HepG2 (cell line): ENCODE data around the gene AARS2. TPM values are rescaled to one million over a fixed set of nuclear protein-coding genes. Genes with fewer than 3 reads are reported as not detected.

Experiments used
- CENPX ChIP-seq: sonication (generic); formaldehyde crosslinking; IDR thresholded peaks from 2 replicates; pipeline ENCODE4 v1.9.0; 2021; ENCODE audit warnings: mild to moderate bottlenecking, missing genetic modification reagents, moderate library complexity
- FIP1L1 ChIP-seq: fragments of 200-400 bp; formaldehyde crosslinking; IDR thresholded peaks from 2 replicates; pipeline ENCODE4 v1.6.1; 2018; ENCODE audit warnings: low read depth, mild to moderate bottlenecking, low read length, moderate library complexity, borderline replicate concordance; ENCODE audit not compliant: insufficient read depth
- FOXJ3 ChIP-seq: sonication (generic); formaldehyde crosslinking; IDR thresholded peaks from 2 replicates; pipeline ENCODE4 v1.4.0; 2020; ENCODE audit warnings: missing genetic modification reagents, mild to moderate bottlenecking, borderline replicate concordance
- GABPA ChIP-seq, 2 experiments: IDR thresholded peaks; 2 replicates each; pipeline ENCODE4 v1.6.1; 2011 to 2016; ENCODE audit warnings: low read depth in 2 of 2, low read length in 1 of 2, missing biosample characterization in 1 of 2, missing genetic modification characterization in 1 of 2
- HDAC2 ChIP-seq: sonication (generic); formaldehyde crosslinking; IDR thresholded peaks from 2 replicates; pipeline ENCODE4 v1.4.0; 2020; ENCODE audit warnings: missing genetic modification reagents
- NFIC ChIP-seq: IDR thresholded peaks from 2 replicates; pipeline ENCODE4 v1.6.1; 2012; ENCODE audit warnings: mild to moderate bottlenecking, low read length, inconsistent platforms
- NR2F6 ChIP-seq, 2 experiments: IDR thresholded peaks; 2 replicates each; pipeline ENCODE4 v1.6.1; 2016; ENCODE audit warnings: antibody characterized with exemption in 1 of 2, mild to moderate bottlenecking in 1 of 2
- PLRG1 ChIP-seq: fragments of 450-650 bp; conservative IDR thresholded peaks from 2 replicates; pipeline ENCODE4 v1.6.1; 2016
- SIX4 ChIP-seq: sonication (generic); formaldehyde crosslinking; IDR thresholded peaks from 2 replicates; pipeline ENCODE4 v1.4.0; 2020; ENCODE audit warnings: missing genetic modification reagents
- ZIK1 ChIP-seq: sonication (generic); formaldehyde crosslinking; IDR thresholded peaks from 2 replicates; pipeline ENCODE4 v1.5.0; 2020; ENCODE audit warnings: mild to moderate bottlenecking, low read depth, missing genetic modification reagents, borderline replicate concordance
- ZNF296 ChIP-seq: sonication (generic); formaldehyde crosslinking; conservative IDR thresholded peaks from 2 replicates; pipeline ENCODE4 v1.5.0; 2020; ENCODE audit warnings: mild to moderate bottlenecking, missing genetic modification reagents
- ZNF326 ChIP-seq: sonication (generic); formaldehyde crosslinking; IDR thresholded peaks from 2 replicates; pipeline ENCODE4 v1.4.0; 2020; ENCODE audit warnings: missing genetic modification reagents, borderline replicate concordance
- ZNF772 ChIP-seq: sonication (generic); formaldehyde crosslinking; IDR thresholded peaks from 2 replicates; pipeline ENCODE4 v1.5.0; 2020; ENCODE audit warnings: mild to moderate bottlenecking, missing genetic modification reagents
- ZNF777 ChIP-seq: sonication (generic); formaldehyde crosslinking; IDR thresholded peaks from 2 replicates; pipeline ENCODE4 v1.4.0; 2020; ENCODE audit warnings: missing genetic modification reagents
- ZNF83 ChIP-seq: sonication (generic); formaldehyde crosslinking; IDR thresholded peaks from 2 replicates; pipeline ENCODE4 v1.4.0; 2020; ENCODE audit warnings: missing genetic modification reagents, mild to moderate bottlenecking, borderline replicate concordance
- ZNF891 ChIP-seq: sonication (generic); formaldehyde crosslinking; IDR thresholded peaks from 2 replicates; pipeline ENCODE4 v1.5.0; 2020; ENCODE audit warnings: mild to moderate bottlenecking, missing genetic modification reagents
- polyA plus RNA-seq, 8 experiments: library from polyadenylated mRNA; depleted of rRNA in 3 of 8; stranded (reverse) in 7 of 8; unstranded in 1 of 8; fragments of >200 nt; fragmentation: Illumina TruSeq in 4 of 8; extraction: Trizol in 4 of 8; gene quantifications; 2 replicates each; pipeline versions ENCODE4 v1.2.1 to v1.2.3, GENCODE V29; 2011 to 2016; ENCODE audit warnings: low read depth in 4 of 8, missing spikeins in 1 of 8, mixed read lengths in 1 of 8; ENCODE audit not compliant: insufficient read depth in 1 of 8
- total RNA-seq, 5 experiments: library from RNA; depleted of rRNA; stranded (reverse); fragments of >200 nt; fragmentation: Illumina TruSeq; extraction: Trizol; gene quantifications; 2 replicates each; pipeline ENCODE4 v1.2.3, GENCODE V29; 2016; ENCODE audit warnings: low read depth in 1 of 5
- TF ChIP-seq, protein P1 (sequence below), 2 experiments: fragments of 450-650 bp in 1 of 2; sonication (generic) in 1 of 2; formaldehyde crosslinking; IDR thresholded peaks; 2 replicates each; pipeline versions ENCODE4 v1.5.0 to v1.8.0; 2020 to 2022; ENCODE audit warnings: mild to moderate bottlenecking in 1 of 2, missing genetic modification reagents in 1 of 2
- TF ChIP-seq, protein P2 (sequence below): sonication (generic); formaldehyde crosslinking; IDR thresholded peaks from 2 replicates; pipeline ENCODE4 v1.4.0; 2020; ENCODE audit warnings: mild to moderate bottlenecking, missing genetic modification reagents
- TF ChIP-seq, protein P3 (sequence below): sonication (generic); formaldehyde crosslinking; IDR thresholded peaks from 2 replicates; pipeline ENCODE4 v1.8.0; 2022; ENCODE audit warnings: missing genetic modification reagents, mild to moderate bottlenecking, moderate library complexity, borderline replicate concordance
- TF ChIP-seq, protein P4 (sequence below), 2 experiments: sonication (generic) in 1 of 2; formaldehyde crosslinking in 1 of 2; IDR thresholded peaks; 2 replicates each; pipeline versions ENCODE4 v1.4.0 to v1.6.1; 2016 to 2020; ENCODE audit warnings: borderline replicate concordance in 1 of 2, low read depth in 1 of 2, mild to moderate bottlenecking in 1 of 2, missing genetic modification reagents in 1 of 2

Gene AARS2
- total and polyA plus RNA-seq, 2 of the 13 experiments (the other 11 are each of a cell fraction or from before 2014, with no cell fraction given): 7.5 to 24.1 TPM

DNA sequence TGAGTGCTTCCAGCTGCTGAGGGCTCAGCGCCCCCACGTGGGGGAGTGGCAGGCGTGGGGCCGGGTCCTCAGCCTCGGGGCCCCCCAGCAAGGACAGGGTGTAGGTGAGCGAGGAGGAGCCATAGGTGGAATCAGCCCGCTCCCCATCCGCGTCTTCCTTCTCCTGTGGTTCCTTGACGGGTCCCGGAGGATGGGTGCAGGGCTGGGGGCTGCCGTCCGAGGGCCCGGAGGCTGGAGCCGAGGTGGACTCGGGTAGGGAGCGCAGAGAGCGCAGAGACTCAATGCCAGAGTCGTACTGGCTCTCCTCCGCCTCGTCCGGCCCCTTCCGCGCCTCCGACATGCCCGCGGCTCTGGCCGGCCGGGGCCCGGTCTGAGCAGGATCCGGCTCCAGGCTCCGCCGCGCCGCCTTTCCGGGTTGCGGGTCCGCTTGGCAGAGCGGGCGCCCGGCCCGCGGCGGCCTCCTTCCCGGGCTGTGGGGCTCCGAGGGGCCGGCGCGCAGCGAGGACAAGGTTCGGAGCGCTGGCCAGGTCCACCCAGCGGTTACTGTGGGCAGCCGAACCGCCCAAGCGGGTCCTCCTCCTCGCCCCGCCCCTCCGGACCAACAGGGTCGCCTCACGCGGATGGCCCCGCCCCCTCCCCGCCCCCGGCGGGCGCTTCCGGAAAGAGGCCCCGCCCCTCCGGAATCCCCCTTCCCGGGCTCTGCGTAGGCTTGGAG, 48.0 kb downstream of the AARS2 start, which contains the start of gene NFKBIE (continued):
- TF ChIP-seq, protein P1, sequence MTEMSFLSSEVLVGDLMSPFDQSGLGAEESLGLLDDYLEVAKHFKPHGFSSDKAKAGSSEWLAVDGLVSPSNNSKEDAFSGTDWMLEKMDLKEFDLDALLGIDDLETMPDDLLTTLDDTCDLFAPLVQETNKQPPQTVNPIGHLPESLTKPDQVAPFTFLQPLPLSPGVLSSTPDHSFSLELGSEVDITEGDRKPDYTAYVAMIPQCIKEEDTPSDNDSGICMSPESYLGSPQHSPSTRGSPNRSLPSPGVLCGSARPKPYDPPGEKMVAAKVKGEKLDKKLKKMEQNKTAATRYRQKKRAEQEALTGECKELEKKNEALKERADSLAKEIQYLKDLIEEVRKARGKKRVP (CRISPR knock-in tag; IDR thresholded peaks at IDR 0.05): peak in 1 of 2 experiments; percentile 21; a peak in 1 of 4 replicates
- no peak for TF ChIP-seq FIP1L1
- TF ChIP-seq FOXJ3 (CRISPR knock-in tag): no peak
- TF ChIP-seq NR2F6 (IDR thresholded peaks at IDR 0.05): no peak
- TF ChIP-seq NR2F6 (CRISPR knock-in tag; IDR thresholded peaks at IDR 0.05): no peak
- peak; percentile 46; the same call in 1 of the 2 replicates for TF ChIP-seq ZIK1 (CRISPR knock-in tag)
- no peak for TF ChIP-seq ZNF83 (CRISPR knock-in tag)
- TF ChIP-seq ZNF891 (CRISPR knock-in tag): peak; percentile 18; the same call in 1 of the 2 replicates
- no peak for TF ChIP-seq NFIC
- TF ChIP-seq CENPX (CRISPR knock-in tag): no peak
- TF ChIP-seq, protein P2, sequence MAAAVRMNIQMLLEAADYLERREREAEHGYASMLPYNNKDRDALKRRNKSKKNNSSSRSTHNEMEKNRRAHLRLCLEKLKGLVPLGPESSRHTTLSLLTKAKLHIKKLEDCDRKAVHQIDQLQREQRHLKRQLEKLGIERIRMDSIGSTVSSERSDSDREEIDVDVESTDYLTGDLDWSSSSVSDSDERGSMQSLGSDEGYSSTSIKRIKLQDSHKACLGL: peak; percentile 90
- TF ChIP-seq GABPA (IDR thresholded peaks at IDR 0.05; ENCODE audit: low read depth, low read length): no peak
- peak; percentile 81 for TF ChIP-seq GABPA (CRISPR knock-in tag; IDR thresholded peaks at IDR 0.05; ENCODE audit: low read depth)
- no peak for TF ChIP-seq SIX4
- peak; percentile 87 for TF ChIP-seq ZNF296 (CRISPR knock-in tag)
- TF ChIP-seq ZNF772 (CRISPR knock-in tag): peak; percentile 34; the same call in 1 of the 2 replicates
- TF ChIP-seq, protein P3, sequence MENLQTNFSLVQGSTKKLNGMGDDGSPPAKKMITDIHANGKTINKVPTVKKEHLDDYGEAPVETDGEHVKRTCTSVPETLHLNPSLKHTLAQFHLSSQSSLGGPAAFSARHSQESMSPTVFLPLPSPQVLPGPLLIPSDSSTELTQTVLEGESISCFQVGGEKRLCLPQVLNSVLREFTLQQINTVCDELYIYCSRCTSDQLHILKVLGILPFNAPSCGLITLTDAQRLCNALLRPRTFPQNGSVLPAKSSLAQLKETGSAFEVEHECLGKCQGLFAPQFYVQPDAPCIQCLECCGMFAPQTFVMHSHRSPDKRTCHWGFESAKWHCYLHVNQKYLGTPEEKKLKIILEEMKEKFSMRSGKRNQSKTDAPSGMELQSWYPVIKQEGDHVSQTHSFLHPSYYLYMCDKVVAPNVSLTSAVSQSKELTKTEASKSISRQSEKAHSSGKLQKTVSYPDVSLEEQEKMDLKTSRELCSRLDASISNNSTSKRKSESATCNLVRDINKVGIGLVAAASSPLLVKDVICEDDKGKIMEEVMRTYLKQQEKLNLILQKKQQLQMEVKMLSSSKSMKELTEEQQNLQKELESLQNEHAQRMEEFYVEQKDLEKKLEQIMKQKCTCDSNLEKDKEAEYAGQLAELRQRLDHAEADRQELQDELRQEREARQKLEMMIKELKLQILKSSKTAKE (CRISPR knock-in tag): peak; percentile 43; the same call in 1 of the 2 replicates
- no peak for TF ChIP-seq PLRG1
- TF ChIP-seq ZNF326: no peak
- peak; percentile 41; the same call in 1 of the 2 replicates for TF ChIP-seq ZNF777 (CRISPR knock-in tag)
- TF ChIP-seq, protein P4, sequence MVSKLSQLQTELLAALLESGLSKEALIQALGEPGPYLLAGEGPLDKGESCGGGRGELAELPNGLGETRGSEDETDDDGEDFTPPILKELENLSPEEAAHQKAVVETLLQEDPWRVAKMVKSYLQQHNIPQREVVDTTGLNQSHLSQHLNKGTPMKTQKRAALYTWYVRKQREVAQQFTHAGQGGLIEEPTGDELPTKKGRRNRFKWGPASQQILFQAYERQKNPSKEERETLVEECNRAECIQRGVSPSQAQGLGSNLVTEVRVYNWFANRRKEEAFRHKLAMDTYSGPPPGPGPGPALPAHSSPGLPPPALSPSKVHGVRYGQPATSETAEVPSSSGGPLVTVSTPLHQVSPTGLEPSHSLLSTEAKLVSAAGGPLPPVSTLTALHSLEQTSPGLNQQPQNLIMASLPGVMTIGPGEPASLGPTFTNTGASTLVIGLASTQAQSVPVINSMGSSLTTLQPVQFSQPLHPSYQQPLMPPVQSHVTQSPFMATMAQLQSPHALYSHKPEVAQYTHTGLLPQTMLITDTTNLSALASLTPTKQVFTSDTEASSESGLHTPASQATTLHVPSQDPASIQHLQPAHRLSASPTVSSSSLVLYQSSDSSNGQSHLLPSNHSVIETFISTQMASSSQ (IDR thresholded peaks at IDR 0.05; ENCODE audit: low read depth): no peak
- TF ChIP-seq, protein P4 (CRISPR knock-in tag; IDR thresholded peaks at IDR 0.05; ENCODE audit: borderline replicate concordance): peak; percentile 29; the same call in 1 of the 2 replicates
- peak; percentile 62 for TF ChIP-seq HDAC2 (CRISPR knock-in tag)
